CD4-positive, alpha-beta T cell treated with Interleukin-15 for 1 hour (primary cell): Measurements from ENCODE around the gene RFC2.
A peak's percentile ranks its signal among the peaks of the same experiment; 100 is the strongest.
"Not testable (repeated sequence)": the region's sequence is repeated elsewhere in the genome, so short reads cannot be mapped to it uniquely, and the experiment has no call there.

Experiments used
- DNase-seq: peaks from one replicate; pipeline ENCODE4 v3.0.0-alpha.2; 2020

The RFC2 gene

DNA sequence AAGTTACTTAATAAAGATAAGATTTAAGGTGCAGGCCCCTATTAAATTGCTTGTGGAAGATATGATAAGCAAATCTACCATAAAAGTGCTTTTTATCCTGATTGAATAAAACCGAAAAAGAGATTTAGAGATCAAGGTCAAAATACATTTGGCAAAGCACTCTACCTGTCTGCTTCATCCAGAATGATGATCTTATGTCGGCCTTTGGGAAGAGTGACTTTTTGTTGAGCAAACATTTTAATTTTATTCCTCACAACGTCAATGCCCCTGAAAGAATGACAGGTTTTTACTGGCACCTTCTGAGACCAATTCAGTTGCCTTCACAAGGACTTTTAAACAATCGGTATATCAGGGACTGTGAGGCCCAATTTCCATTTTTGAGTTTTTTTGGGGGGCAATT, 7.7 kb downstream of the RFC2 start:
- no peak for DNase-seq

DNA sequence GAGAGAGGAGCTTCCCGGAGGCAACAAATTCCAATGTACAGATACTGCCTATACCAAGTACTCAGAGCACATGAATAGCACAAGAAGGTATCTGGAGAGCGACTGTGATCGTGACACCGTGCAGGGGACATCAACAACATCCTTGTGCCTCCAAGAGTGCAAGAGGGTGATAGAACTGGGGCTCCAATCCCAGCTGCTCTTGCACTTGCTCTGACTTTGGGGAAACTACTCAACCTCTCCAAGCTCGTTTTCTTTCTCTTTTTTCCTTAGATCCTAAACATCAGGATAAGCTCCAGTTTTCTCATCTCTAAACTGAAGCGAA, 12.1 kb downstream of the RFC2 start:
- no peak for DNase-seq

DNA sequence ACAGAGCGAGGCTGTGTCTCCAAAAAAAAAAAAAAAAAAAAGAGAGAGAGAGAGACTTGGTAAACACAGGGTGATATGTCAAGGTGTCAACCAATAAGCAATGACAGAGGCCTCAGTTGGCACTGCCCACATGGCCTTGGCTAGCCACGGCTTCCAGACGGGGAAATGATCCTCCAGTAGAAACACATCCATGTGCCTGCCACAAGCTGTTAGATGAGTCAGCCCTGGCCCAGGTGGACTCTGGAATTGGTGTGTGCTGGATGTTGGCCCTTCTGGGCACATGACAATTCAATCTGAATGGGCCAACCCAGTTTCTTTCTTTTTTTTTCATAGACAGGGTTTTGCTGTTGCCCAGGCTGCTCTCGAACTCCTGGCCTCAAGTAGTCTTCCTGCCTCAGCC, 13.7 kb downstream of the RFC2 start:
- no peak for DNase-seq

DNA sequence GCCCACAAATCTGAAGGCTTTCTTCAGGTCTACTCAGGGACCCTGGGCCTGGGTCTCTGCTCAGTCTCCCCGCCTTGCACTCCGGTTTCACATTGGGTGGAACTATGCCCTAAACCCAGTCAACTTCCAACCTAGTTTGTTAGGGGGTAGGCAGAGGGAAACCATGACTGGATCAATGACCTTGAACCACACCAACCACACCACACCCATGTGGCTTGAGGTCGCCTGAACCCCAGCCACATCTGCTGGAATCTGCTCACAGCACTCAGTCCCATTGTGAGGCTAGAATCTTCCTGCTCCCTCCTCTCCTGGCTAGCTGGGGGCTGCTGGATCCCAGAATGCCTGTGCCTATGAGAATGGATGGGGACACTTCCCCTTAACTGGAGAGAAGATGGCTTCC, 17.9 kb downstream of the RFC2 start:
- DNase-seq, result no peak

DNA sequence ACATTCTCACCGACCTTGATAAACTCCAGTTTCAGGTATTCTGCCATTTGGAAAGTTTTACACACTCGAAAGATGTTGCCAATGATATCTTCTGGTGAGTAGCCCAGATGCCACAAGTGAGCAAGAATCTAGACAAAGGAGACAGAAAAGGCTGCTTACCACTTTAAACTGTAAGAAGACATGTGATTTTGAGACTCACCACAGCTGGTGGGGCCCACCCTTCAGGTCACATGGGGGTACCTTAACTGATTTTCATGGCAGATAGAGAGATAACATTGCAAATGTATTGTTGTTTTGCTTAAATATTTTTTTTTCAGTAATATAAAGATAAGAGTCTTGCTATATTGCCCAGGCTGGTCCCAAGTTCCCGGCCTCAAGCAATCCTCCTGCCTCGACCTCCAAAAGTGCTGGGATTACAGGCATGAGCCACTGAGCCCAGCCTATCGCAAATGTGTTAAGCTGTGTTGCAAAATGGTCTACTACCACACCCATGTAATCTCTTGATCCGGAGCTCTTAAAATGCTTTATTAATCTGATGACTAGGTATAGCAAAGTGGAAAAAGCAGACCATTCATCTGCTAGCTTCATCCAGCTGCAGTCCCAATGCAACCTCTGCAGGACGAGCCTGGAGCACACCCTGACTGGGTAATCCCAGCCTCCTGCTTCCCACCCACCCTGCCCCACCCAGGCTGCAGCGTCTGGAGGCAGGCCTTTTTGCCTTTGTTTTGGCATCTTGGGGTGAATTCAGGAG, 18.5 kb downstream of the RFC2 start:
- no peak for DNase-seq

DNA sequence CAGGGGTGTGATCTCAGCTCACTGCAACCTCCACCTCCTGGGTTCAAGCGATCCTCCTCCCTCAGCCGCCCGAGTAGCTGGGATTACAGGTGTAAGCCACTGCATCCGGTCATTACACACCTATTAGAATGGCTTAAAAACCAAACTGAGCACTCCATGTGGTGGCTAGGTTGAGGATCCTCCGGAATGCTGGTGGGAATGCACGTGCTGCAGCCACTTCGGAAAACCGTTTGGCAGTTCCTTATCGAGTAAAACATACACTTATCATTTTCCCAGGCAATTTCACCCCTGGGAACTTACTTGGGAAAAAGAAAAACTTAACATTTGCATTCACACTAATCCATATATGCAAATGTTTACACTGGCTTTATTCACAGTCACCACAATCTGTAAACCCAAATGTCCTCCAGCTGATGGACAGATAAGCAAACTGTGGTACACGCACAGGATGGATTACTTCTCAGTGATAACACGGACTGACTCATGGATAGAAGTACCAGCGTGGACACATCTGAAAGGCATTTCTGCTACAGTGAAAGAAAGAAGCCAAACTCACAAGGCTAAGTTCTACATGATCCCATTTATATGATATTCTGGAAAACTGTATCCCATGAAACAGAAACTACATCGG, 20.4 kb downstream of the RFC2 start:
- no peak for DNase-seq

DNA sequence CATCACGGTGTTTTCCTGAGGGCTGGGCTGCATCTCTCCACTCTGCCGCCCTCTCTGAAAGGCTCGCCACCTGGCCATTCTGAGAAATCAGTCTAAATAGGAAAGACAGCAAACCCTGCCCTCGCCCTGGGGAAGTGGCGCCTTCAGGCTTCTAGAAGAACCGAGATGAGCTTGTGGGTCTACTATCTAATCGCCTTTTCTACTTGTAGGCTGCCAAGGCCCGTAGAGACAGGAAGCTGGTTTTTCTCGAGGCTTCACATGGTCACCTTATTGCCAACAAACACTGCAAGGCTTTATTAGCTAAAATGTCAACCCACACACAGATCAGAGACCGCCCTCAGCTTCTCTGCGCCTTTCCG, 23.0 kb downstream of the RFC2 start:
- peak; percentile 75 for DNase-seq

DNA sequence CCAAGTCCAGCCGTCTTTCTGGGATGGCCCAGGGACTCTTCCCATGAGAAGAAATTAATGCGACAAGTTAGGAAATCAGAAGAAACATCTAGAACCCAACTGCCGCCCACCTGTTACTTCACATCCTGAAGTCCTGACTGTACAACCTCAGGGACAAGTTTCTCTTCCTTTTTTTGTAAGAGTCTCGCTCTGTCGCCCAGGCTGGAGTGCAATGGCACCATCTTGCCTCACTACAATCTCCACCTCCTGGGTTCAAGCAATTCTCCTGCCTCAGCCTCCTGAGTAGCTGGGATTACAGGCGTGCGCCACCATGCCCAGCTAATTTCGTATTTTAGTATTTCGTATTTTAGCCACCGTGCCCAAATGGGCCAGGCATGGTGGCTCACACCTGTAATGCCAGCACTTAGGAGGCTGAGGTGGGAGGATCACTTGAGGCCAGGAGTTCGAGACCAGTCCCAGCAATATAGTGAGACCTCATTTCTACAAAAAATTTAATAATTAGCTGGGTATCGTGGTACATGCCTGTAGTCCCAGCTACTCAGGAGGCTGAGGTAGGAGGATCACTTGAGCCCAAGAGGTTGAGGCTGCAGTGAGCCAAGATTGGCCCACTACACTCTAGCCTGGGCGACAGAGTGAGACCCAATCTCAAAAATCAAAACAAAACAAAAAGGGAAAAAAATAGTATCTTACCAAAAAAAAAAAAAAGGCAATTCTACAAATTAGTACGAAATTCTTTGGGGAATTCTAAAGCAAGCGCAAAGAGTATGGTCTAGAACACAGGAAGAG, 23.6 kb downstream of the RFC2 start:
- peak; percentile 51 for DNase-seq

DNA sequence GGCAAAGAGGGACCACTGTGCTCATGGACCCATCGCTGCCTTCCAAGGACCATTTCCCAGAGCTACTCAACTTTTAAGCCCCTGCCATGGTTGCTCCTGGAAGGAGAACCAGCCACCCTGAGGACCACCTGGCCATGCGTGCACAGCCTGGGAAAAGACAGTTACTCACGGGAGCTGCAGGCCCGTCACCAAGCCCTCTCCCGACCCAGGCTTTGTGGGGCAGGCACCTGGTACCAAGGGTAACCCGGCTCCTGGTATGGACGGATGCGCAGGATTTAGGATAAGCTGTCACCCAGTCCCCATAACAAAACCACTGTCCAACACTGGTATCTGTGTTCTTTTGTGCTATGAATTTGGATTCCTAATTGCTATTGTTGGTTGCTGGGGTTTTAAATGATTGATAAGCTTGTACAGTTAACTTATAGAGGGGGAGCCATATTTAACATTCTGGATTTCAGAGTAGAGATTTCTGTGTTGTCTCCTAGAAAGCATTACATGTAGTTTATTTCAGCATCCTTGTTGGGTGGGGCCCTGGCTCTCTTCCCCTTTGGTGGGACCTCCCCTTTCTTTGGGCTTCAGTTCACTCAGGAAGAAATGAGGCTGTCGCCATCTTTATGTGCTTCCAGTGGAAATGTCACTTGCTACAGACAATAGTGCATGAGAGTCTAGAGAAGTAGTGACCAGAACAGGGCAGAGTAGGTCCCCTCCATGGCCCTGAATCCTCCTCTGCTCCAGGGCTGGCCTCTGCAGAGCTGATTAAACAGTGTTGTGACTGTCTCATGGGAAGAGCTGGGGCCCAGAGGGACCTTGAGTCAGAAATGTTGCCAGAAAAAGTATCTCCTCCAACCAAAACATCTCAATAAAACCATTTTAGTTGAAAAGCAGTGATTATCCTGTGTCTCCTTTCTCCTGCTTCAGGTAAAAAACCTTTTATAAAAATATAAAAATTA, 25.0 kb downstream of the RFC2 start:
- DNase-seq, result no peak

DNA sequence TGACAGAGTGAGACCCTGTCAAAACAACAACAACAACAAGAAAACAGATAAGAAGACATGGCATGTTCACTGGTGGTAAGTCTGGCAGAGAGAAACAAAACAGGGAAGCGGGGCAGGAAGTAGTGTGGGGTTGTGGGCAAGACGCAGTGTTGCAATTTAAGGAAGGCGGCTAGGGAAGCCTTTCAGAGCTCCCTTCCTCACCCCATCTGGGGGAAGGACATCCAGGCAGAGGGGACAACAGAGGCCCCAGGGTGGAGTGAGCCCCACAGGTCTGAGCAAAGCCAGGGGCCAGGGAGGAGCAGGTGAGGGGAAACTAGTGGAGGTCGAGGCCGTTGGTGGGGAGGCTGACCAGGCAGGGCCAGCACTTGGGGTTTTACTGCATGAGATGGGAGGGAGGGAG, 27.6 kb downstream of the RFC2 start:
- DNase-seq, result peak; percentile 42

DNA sequence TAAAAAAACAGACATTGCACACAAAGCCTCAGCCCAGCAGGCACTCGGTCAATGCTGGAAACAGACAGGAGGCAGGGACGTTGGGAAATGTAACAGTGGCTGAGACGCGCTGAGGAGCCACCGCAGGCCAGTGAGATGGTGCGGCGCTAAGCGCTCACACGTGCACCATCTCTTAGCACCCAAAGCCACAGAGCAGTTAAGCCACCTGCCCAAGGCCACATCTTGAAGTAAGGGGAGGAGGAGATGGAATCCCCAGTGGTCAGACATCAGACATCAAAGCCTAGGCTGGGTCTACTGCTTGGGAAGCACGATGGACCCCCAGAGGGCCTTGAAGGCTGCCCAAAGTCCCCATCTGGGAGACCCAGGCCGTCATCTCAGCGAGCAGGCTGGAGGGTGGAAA, 28.8 kb downstream of the RFC2 start:
- no peak for DNase-seq

DNA sequence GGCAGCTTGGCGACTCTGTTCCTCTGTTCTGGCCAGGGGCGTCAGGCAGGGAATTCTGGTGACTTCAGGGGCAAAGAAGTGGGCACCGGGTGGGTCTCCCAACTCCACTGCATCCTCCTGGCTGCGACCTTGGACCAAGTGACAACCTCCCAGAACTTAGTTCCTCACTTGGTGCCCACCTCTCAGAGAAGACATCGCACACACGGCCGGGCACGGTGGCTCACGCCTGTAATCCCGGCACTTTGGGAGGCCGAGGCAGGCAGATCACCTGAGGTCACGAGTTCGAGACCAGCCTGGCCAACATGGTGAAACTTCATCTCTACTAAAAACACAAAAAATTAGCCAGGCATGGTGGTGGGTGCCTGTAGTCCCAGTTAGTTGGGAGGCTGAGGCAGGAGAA, 29.3 kb downstream of the RFC2 start:
- DNase-seq, result not testable (repeated sequence)

DNA sequence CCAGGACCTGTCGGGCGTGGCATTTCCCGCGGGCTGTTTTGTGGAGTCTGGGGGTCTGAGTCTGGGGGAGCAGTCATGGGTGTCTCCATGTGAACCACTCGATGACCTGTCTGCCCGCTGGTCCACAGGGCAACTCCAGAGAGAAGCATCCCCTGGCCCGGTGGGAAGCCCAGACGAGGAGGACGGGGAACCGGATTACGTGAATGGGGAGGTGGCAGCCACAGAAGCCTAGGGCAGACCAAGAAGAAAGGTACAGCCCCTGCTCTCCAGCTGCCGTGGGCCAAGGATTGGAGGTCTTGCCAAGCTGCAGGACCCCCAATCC, 29.7 kb downstream of the RFC2 start:
- no peak for DNase-seq

DNA sequence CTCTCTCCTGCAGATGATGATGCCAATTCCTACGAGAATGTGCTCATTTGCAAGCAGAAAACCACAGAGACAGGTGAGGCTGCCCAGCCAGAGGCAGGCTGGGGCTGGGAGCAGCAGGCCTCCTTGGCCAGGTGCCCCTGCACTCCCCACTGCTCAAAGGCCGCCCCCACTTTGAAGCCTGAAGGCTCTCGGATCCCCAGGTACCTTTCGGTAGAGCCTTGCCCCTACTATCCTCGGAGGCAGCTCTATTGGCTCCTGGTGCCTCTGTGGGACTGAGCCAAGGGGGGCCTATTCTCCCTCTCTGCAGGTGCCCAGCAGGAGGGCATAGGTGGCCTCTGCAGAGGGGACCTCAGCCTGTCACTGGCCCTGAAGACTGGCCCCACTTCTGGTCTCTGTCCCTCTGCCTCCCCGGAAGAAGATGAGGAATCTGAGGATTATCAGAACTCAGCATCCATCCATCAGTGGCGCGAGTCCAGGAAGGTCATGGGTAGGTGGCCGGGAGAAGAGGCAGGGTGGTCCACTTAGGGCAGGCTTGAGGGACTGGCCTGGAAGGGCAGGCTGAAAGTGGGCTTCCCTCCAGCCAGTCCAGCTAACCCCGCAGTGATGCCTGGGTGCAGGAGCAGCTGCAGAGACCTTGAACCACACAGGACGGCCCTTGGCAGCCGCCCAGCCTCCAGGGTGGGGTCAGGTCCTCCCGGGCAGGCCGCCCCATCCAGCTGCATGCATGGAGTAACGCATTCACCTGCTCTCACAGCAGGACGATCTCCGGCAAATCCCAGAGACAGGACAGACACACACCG, 30.3 kb downstream of the RFC2 start:
- no peak for DNase-seq

DNA sequence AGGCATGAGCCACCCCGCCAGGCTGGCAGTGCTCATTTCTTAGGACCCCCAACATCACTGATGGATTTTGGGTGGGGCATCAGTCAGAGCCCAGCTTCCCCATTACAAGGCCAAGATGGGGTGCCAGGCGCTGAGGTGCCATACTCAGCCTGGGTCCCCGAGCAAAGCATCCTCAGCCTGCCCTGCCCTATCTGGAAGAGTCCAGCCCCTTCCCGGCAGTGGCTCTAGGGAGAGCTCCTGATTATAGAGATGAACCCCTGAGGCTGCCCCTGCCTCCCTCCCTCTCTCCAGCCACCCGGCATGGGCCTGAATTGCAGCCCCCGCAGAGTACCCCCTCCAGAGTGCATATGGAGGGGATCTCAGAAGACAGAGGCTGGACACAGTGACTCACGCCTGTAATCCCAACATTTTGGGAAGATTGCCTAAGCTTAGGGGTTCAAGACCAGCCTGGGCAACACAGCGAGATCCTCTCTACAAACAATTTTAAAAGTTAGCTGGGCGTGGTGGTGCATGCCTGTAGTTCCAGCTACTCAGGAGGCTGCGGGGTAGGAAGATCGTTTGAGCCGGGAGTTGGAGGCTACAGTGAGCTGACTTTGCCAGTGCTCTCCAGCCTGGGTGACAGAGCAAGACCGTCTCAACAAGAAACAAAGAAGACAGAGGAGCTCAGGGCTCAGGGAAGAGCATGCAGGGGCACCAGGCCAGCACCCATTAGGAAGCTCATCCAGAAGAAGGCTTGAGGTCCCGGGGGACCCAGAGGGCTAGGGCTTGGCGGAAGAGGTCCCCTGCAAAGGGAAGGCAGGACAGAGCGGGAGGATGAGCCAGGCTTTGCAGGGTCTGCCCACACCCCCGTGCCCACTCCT, 31.1 kb downstream of the RFC2 start:
- DNase-seq, result no peak

DNA sequence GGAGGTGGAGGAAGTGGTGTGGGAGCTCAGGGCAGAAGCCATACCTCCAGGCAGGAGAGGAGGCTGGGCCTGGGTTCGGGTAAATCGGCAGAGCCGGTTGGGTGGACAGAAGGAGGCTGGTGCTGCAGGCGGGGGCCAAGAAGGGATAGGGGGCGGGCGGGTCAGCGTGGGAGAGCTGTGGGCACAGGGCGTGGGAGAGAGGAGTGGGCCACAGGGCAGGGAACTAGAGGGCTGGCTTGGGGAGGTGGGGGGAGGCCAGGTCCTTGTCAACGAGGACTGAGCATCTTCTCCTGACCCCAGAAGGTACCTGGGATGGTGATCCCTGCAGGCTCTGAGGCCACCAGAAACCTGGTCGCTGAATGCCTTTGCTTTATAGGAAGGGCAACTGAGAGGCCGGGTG, 32.5 kb downstream of the RFC2 start:
- DNase-seq, result no peak

DNA sequence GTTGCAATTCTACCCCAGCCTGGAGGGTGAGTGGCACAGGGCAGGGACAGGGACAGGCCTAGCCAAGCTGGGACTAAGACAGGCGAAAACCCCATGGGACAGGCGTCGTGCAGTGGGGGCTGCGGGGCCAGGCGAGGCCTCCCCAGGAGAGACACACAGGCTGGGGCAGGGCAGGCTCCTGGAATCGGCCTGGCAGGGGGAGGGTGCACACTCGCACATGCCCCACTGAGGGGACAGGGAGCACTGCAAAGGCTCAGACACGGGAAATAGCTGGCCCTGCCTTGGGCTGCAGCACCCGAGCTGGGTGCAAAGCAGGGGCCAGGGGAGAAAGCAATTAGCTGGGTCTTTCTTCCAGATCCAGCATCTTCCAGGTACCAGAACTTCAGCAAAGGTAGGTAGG, 34.0 kb downstream of the RFC2 start:
- DNase-seq, result no peak

DNA sequence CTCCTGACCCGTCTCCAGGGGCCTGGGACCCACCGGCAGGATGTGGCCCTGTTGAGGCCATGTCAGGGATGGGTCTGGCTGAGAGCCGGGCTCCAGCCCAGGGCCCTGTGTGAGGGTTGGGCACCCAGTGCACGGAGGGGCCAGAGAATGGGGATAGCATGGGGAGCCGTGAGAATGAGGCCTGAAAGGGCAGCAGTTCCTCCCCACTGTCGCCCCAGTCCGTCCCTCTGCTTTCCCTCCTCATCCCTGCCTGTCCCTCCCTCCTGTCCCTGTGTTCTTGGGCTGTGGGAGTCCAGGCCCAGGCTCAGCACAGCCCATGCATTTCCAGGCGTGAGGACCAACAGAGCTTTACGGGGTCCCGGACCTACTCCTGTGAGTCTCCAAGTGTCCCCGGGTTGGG, 34.8 kb downstream of the RFC2 start:
- no peak for DNase-seq

DNA sequence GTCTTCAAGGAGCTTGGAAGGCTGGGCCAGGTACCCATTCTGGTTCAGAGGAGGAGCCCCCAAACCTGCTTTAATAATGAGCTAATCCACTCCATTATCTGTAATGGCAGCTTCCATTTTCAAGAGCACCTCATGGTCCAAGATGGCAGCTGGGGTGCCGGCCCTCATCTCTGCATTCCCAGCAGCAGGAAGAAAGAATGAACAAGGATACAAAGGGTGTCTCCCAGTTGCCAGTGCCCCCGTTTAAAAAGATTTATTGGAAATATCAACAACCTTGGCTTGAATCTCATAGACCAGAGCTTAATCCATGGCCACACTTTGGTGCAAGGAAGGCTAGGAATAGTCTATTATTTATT, 35.9 kb downstream of the RFC2 start:
- DNase-seq, result no peak

DNA sequence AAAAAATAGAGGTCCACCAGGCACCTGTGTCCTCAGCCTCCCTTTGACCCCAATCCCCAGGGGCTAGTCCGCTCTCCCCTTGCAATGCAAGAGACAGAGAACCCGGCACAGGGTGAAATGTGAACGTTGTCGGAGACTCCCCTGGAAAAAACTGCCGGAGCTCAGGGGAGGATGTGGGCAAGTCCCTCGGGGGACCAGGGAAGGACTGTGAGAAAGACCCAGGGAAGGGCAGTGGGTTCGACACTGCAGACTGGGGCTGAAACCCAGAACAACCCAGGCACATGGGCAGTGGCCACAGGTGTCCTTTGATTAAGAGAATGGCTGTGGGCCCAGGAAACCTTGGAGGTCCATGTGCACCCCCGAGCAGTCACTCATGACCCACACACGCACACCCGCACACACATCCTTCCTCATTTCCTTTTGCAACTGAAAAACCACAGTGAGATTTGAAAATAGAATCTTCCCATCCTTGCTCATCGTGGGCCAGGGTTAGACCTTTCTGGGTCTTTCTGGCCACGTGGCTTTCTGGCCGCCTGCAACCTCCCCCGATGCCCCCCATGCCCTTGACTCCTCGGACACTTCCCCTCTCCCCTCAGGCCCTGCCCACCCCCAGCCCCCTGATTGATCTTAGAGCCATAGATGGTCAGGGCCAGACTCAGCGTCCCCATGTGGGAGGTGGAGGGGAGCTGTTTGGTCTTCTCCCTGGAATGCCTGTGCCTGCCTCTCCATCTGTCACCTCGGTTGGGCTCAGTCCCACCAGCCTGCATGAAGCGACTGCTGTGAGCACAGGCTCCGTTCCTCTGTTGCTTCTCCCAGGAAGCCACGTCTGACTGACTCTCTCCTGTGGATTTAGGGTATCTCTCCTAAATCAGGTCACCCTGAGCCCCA, 36.5 kb downstream of the RFC2 start:
- peak; percentile 45 for DNase-seq

DNA sequence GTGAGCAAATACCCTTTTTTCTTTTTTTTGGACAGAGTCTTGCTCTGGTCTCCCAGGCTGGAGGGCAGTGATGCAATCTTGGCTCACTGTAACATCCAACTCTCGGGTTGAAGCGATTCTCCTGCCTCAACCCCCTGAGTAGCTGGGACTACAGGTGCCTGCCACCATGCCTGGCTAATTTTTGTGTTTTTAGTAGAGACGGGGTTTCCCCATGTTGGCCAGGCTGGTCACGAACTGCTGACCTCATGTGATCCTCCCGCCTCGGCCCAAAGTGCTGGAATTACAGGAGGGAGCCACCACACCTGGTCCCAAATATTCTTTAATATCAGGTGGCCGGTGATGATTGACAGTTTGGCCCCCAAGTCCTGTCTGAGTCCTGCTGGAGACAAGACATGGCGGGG, 37.8 kb downstream of the RFC2 start:
- no peak for DNase-seq
